Activated gamma-delta T cell treated with Interleukin-2 at 50 U/mL for 16 hours (primary cell): ENCODE data around the gene MPO.
A peak's percentile ranks its signal among the peaks of the same experiment; 100 is the strongest.

ENCODE experiments used
- DNase-seq: peaks from one replicate; pipeline ENCODE4 v3.0.0-alpha.2; 2020

Gene MPO, protein sequence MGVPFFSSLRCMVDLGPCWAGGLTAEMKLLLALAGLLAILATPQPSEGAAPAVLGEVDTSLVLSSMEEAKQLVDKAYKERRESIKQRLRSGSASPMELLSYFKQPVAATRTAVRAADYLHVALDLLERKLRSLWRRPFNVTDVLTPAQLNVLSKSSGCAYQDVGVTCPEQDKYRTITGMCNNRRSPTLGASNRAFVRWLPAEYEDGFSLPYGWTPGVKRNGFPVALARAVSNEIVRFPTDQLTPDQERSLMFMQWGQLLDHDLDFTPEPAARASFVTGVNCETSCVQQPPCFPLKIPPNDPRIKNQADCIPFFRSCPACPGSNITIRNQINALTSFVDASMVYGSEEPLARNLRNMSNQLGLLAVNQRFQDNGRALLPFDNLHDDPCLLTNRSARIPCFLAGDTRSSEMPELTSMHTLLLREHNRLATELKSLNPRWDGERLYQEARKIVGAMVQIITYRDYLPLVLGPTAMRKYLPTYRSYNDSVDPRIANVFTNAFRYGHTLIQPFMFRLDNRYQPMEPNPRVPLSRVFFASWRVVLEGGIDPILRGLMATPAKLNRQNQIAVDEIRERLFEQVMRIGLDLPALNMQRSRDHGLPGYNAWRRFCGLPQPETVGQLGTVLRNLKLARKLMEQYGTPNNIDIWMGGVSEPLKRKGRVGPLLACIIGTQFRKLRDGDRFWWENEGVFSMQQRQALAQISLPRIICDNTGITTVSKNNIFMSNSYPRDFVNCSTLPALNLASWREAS

DNA sequence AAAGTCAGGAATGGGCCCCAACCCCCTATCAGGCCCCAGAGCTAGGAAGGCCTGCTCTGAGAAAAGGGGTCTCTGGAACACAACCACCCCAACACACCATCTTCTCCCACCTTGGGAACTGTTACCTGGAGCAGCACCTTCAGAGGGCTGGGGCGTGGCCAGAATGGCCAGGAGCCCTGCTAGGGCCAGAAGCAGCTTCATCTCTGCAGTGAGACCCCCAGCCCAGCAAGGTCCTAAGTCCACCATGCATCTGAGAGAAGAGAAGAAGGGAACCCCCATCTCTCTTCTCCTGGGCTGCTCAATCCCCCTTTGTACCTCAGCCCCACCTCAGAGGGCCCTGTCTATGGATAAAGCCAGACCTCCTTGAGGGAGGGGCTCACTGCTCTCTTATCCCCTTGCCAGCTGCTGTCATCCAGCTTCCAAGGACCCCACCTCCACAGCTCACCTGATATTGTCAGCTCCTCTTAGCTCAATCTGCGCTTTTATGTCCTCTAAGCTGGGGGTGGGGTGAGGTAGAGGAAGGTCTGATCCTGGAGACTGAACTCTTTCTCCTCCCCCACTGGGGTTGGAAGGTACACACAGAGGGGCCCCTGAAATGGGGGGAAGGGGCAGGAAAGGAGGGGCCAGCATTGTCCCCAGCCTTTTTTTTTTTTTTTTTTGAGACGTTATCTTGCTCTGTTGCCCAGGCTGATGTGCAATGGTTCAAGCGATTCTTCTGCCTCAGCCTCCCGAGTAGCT, at the start of gene MPO:
TSS of gene MPO (minus strand) at position 456 of the 738 bp plus-strand sequence. CDS start at position 279, 177 bp downstream.
- DNase-seq: no peak

DNA sequence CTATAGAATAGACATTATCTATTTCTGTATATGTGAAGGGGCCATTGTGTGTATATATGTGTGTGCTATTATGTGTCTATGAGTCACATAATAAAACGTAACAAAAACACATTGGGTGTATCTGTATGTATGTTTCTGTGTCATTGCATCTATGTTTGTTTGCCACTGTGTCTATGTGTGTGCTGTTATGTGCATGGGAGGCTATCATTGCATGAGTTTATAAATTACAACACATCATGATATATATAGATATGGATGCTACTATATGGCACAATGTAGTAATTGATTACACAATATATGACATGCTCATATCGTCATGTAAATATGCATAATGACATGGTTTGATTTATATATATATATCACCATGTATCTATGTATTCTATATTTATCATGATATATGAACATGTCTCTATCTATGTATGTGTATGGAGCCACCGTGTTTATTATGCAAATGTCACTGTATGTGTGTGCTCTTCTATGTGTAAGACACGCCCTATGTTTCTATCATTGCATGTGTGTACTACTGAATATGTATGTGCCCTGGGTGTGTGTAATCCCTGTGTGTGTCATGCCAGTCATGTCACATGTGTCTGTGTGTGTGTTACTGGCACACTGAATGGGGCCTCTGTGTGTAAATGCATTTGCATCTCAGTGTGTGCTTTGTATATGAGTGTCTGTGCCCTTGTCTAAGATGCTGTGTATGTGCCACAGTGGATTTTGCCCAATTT, 49.2 kb upstream of the MPO start:
- no peak for DNase-seq

DNA sequence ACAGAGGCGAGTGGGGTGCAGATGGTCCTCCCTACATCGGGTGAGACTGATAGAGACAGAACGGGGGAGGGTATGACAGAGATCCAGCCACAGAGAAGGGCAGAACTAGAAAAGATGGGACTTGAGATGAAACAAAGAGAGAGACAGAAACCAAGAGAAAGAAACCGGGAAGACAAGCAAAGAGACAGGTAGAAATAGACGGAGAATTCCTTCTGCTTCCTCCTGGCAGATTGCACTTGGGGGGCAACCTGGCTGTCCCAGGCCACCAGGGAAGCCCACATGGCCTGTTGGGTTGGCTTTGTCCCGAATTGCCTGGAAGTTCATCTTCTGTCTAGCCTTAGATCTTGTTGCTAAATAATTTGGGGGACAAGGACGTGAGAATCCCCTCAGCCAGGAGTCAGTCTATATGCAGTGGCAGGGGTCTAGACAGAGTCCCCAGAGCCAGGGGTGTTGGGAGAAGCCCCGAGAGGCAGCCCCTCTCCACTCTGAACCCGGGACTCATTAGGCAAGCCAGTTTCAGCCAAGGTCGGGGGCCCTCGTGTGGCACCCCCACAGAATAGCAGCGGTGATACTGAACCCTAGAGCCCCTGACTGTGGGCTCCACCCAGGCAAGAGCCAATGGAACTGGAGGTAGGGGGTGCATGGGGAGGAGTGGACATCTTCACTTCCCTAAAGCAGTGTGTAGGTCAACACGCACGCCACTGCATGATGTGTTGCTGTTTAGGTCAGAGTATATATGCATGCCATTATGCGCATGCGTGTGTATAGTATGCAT, 48.5 kb upstream of the MPO start:
- DNase-seq: peak; percentile 66

DNA sequence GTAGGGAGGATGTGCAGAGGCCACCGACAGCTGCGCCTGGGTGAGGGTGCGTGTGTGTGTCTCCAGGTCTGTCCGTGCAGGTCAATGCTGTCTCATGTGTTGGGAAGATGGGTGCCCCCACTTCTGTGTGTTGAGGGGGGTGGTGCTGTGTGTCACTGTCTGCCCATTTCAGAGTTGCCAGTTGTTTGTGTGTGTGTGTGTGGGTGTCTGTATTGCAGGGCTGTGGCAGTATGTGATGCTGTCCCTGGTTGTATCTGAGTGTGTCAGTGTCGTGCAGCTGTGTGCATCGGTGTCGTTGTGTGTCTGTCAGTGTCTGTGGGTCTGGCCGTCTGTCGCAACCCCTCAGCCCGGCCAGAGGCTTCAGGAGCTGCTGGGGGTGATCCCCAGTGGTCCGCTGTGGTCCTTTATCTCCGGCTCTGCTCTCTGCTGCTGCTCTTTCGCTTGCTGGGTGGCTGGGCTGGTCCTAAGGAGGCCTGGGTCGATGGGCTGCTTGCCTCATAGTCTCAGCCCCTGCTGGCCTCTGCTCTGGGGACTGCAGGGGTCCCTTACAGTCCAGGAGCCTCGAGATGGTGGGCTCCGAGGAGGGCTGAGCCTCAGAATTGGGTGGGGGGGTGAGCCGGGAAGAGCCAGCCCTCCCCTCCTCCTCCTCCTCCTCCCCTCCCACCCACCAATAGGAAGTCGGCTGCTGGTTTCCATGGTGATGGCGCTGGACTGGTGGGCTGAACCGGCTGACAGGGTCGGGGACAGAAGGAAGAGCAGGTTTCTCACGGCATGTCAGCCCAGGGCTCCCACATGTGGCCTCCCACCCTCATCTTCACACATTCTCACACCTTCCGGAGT, 47.7 kb upstream of the MPO start, which contains the start of gene TSPOAP1:
TSS of gene TSPOAP1 (minus strand) at position 601 of the 840 bp plus-strand sequence. CDS start 875 bp downstream, outside the sequence.
- DNase-seq: peak; percentile 77

DNA sequence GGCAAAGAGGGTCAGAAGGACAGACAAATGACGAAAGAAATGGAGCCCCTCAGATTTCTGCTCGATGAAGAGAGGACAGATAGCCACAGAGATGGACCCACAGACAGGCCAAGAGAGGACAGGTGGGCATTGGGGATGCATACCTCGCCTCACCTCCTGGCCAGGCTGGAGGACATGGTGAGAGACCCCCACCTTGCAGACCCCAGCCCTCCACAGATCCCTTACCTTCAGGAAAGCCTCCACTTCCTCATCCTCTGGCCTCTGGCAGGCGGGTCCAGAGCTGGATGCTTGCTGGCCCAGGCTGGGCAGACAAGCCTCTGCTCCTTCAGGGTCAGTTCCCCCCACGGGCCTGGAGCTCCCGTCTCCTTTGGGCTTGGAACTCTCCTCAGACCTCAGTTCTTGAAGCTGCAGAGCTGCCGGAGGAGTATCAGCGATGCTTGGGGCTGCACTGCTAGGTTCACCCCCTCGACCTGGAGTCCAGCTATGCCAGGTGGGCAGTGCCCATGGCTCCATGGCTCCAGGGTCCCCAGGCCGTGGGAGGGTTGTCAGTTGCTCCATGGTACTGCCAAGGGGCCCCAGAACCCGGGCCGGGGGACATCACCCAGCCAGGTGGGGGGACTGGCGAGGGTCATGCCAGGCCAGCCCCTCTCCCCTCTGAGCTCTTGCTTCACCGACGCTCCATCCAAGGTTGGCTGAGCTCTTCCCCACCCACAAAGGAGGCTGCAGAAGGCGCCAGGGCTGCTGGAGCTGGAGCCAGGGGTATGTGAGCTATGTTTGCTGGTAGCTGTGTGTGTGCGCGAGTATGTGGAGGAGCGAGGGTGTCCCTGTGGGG, 46.8 kb upstream of the MPO start:
- DNase-seq: no peak

DNA sequence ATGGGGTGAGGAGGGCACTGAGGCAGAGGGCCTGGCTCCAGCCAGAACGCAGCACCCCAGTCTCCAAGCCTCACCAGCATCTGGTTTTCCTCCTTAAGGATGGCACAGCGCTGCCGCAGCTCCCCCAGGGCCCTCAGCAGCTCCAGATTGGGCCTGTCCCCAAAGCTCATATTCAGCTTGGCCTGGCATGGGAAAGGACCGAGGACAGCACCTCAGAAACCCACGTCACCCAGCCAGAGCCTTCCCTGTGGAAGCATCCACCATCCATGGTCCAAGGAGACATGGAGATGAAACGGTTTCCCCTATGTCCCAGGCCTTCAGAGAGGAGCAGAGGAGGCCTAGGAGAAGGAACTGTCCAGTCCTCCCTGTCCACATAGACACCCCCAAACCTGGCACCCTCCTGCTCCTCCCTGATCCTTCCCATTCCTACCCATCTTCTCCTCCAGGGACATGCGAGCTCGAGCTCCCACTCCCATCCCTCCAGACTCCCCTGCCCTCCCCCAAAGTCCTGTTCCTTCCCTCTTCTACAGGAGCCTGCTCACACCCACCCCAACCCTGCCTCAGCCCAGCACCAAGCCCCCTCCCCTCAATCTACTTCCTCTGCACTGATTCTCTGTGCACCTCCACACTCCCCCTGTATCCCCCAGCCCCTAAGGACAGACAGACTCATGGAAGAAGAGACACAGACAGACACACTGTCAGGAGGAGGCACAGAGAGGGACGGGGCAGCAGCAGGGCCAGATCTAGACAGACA, 46.1 kb upstream of the MPO start:
- no peak for DNase-seq

DNA sequence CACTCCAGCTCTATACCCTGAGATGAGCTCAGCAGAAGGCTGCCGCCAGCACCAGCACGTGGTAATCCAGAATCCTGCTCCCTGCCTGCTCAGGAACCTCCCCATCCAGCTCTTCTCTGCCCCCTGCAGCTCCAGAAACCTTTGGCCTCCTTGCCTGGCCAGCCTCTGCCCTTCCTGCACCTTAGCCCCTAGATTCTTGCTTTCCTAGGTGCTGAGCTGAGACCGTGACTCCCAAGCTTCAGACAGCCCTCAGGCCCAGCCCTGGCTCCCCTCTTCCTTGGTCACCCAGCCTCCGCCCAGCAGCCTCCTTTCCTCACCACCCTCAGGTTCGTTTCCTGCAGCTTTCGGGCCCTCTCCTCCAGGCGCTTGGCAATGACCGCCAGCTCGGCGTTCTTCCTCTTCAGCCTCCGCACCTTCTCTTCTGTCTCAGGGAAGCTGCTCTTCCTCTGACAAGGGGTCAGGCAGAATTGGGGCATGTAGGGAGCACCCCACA, 45.3 kb upstream of the MPO start:
- no peak for DNase-seq

DNA sequence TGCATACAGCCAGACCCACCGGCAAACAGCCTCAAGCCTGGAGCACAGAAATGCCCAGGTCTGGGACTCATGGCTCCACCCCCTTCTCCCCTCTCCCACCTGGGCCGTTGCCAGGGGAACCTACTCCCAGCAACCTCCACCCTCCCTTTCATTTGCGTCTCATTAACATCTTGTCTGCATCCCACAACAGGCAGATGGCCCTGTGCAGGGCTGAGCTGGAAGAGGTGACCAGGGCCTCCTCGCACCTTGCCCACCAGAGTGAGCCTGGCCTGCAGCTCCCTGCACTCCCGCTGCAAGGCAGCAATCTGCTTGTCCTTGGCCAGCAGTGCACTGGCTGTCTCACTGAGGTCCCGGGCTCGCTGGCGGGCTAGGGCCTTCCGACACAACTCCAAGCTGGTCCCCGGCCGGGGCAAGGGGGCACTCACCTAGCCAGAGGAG, 44.6 kb upstream of the MPO start:
- DNase-seq: no peak

DNA sequence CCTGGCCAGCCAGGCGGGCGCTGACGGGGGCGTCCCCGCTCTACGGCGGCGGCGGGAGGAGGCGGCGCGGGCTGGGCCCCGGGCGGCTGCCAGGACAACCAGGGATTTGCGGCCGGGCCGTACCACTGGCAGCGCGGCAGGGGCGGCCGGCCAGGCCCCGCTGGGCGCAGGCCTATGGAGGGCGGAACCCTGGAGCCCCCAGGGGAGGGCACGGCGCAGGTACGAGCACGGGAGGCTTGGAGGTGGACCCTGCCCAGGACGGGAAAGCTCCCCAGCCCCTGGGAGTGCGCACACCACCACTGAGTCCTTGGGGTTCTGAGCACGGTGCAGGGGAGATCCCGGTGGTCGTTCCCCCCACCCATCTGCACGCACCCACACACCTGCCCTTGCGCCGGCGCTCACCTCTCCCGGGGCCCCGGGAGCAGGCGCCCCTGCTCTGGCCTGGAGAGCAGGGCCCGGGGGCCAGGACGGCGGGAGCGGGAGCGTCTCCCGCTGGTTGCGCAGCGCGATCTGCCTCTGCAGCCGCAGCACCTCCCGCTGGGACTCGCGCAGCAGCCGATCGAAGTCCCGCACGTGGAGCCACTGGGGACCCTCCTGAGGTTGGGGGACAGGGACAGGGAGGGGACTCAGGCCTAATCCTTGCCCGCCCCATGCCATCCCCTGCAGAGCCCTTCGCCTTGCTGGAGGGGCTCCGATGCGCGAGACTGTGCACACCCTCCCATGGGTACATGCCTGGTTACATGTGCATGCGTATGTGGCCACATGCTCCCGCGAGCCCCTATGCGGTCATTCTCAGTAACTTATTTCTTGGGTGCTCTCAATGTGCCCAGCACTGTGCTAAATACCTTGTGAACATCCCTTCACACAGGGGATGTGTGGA, 43.9 kb upstream of the MPO start:
- DNase-seq: no peak

DNA sequence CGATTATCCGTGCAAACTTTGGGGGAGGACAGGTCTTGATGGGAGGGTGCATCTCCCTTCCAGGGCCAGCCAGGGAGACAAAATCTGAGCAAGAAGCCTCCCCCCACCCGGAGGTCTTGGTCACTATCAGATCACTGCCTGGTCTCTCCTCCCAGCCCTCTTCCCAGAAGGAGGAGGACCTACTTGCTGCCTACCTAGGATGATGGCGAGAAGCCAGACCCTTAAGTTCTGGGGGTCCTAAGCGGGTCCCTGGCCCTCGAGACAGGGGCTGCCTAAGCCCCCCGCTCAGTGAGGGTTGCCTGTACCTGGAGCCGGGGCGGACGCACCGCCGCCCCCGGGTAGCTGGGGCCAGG, 43.3 kb upstream of the MPO start:
- no peak for DNase-seq

DNA sequence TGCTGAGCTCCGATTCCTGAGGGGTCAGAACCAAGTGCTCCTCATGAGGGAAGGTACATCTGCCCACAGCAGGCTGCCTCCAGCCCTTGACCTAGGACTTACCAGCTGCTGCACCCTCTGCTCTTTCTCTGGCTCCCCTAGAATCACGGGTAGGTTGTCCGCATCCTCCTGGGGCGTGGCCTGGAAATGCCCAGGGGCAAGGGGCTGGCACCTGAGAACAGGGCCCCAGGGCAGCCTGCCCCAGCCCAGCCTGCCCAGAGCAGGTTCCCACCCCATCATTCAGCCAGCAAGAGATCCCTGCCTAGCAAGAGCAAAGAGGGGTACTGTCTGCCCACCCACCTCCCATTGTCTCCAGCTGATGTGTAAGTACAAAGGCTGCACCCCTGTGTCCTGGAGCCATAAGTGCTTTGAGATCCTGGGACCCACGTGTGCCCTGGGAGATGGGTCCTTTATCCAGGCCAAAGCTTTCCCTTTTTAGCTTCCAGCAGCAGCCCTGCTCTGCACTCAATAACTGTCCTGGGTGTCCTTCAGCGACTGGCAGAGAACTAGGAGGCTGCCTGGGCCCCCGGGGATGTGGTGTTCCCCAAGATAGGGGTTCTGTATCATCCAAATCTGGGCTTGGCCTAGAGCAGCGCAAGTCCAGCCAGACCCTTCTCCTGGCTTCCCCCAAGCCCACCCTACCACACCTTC, 42.8 kb upstream of the MPO start:
- DNase-seq: no peak

DNA sequence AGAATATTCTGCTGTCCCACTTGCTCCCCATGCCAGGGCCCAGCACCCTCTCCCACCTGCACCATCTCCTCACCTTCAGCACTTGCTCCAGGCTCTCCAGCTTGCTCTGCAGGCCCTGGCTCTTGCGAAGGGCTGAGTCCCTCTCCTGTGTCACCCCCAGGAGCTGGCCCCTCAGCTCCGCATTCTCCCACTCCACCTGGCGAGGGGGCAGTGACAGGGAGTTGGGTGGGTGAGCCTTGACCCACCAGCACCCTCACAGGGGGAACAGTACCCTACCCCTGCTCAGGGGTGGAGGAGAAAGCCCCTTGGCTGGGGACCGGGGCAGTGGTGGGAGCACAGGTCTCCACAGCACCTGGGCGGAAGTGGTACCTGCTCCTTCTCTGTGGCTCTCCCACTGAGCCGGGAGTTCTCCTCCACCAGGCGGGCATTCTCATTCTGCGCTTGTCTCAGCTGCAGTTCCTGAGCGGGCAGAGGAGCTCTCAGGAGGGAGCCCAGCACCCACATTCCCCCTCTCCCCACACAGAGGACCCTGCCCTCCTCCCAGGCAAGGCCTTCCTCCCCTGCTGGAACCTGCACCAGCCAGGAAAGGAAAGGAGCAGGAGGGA, 41.9 kb upstream of the MPO start:
- DNase-seq: no peak

DNA sequence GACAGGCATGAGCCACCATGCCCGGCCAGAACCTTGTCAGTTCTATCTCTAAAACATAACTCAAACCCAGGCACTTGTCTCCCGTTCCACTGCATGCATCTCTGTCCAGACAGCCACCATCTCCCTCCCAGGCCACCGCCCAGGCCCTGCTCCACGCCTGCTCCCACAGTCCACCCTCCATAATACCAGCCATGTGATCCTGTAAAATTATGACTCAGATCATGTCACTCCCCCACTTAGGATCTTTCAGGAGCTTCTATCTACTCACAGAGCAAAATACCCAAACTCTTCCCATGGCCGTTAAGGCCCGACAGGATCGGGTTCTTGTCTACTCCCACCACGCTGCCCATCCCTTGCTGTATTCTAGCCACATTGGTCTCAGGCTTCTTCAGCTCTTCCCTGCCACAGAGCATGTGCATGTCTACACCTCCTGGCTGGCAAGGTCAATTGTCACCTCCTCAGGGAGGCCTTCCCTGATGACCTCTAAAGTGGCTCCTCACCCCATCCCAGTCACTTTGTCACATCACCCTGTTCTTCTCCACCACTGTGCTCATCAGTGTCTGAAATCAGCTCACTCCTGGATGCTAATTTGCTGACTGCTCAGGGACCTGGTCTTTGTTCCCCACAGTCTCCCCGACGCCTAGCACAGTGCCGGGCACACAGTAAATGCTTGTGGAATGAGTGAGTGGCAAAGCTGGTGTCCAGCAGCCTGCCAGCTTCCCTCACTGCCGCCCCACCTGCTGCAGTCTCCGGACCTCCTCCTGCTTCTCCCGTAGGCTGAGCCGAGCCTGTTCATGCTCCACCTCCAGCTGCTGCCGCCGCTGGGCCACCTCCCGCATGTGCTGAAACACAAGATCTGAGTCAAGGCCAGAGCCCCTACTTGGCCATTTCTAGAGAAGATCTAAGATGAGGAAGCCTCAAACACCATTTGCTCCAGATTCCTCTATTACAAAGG, 41.1 kb upstream of the MPO start:
- DNase-seq: no peak

DNA sequence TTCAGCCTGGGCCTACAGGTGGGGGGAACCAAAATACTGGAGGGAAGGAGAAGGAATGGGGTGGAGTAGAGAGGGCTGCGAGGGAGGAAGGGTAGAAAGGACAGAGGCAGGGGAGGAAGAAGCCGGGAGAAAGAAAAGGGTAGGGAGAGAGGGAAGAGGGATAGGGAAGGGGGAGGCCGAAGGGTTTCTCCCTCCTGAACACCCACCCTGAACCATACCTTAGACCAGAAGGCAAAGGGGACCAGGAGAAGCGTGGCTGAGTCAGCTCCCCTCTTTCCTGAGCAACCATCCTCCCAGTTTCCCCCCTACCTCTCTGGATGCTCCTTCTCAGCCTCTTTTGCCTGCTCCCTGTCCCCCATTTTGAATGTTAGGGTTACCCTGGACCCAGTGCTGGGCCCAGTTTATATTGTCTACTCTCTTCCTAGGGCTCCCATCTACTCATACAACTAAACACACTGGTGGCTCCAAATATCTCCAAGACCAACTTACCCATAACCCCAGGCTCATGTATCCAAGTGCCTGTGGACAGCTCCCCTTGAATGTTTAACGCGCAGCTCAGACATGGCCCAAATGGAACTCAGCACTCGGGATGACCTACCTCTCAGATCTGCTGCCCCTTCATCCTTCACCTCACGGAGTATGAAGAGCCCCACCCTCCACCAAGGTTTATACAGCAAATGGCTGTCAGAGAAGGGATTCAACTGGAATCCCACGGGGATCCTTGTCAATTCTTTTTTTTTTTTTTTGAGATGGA, 40.0 kb upstream of the MPO start:
- no peak for DNase-seq

DNA sequence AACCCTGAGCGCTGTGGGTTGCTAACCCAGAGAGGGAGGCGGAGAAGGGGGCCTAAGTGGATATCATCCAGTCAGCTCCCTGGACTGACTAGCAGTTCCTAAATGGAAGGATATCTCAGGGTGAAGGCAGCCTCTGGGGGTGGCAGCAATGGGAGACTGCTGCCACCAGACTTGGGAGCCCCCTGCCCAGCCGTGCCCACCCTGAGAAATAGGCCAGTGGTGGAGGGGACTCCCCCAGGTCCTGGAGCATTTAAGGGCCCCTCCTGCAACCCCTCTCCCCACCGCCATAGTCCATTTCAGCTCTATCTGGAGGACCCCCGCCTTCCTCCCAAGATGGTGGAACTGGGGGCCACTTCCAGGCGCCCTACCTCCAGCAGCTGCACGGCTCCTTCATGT, 39.4 kb upstream of the MPO start:
- DNase-seq: no peak
